ENCODE measurements around the gene SASH1.

The SASH1 gene

DNA sequence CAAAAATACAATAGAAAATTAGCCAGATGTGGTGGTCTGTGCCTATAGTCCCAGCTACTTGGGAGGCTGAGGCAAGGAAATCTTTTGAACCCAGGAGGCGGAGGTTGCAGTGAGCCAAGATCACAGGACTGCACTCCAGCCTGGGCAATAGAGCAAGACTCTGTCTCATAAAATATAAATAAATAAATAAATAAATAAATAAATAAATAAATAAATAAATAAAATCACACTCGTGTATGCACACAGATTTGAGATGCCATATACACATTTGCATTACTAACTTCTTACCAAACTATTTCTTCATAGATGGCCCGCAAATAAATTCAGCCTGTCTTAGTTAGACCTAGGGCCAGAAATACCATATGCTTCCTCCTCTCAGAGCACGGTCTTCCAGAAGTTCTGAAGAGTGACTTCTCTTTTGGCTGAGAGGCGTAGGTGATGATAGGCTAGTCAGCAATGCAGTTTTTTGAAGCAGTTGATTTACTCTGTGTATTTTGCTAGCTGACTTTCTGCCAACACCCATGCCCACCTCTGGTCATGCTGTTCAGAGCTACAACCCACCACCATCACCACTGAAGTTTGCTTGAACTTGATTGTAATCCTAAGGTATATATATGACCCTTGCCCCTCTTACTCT is 150.1 kb downstream of the SASH1 start:
- Histone ChIP-seq H4K20me1 (ENCODE audit: insufficient read depth, low read length) (no peaks in the 10 kb centered on the region), H3K4me1 (ENCODE audit: insufficient read depth, low read length) (no peaks in the 10 kb centered on the region), H3K27me3 (ENCODE audit: insufficient read depth, low read length, poor library complexity) (peaks cover 5% of the 10 kb centered on the region), H3K4me3 (ENCODE audit: low read depth in 1 of 2, low read length in 2 of 2) (no peak overlapping the region), H3K9me3 (ENCODE audit: insufficient read depth, low read length, severe bottlenecking) (no peaks in the 10 kb centered on the region), H3K36me3 (ENCODE audit: insufficient read depth, low read length) (no peaks in the 10 kb centered on the region), H3K9ac (ENCODE audit: low read depth, low read length) (no peak overlapping the region), H3K79me2 (ENCODE audit: insufficient read depth, low read length) (no peaks in the 10 kb centered on the region), H3K4me2 (ENCODE audit: insufficient read depth, low read length) (no peak overlapping the region), H3K27ac (ENCODE audit: low read length) (no peak overlapping the region), H2AFZ (ENCODE audit: low read depth, low read length) (no peak overlapping the region)
- TF ChIP-seq EZH2 (IDR thresholded peaks at IDR 0.05; ENCODE audit: borderline replicate concordance, low read depth, low read length, severe bottlenecking) (no peak), CTCF (IDR thresholded peaks at IDR 0.05; ENCODE audit: borderline replicate concordance, extremely low read depth, low read length, poor library complexity, severe bottlenecking) (no peak)
- no peak for DNase-seq
- ATAC-seq (ENCODE audit: insufficient read depth, low read depth), result no peak

DNA sequence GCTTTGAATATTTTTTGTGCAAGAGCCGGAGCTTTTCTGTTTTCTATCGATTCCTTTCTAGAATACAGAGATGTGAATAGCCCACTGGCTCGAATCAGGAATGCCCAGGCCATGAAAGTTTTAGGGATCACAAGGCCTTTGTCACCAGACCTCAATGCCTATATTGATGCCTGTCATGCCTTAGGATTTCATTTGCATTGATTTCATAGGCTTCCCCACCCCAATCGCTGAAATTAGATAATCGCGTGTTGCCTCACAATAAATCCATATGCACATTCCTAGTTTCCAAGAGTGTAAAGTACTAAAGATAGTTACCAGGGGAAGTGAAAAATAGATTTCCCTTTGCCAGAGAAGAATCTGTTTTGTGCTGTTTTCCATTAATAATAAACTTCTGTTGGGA is 150.8 kb downstream of the SASH1 start:
- Histone ChIP-seq H3K27ac (ENCODE audit: low read length) (no peak overlapping the region), H3K9me3 (ENCODE audit: insufficient read depth, low read length, severe bottlenecking) (no peaks in the 10 kb centered on the region), H3K27me3 (ENCODE audit: insufficient read depth, low read length, poor library complexity) (peaks cover 5% of the 10 kb centered on the region), H3K79me2 (ENCODE audit: insufficient read depth, low read length) (no peaks in the 10 kb centered on the region), H3K4me1 (ENCODE audit: insufficient read depth, low read length) (no peaks in the 10 kb centered on the region), H3K4me2 (ENCODE audit: insufficient read depth, low read length) (no peak overlapping the region), H3K9ac (ENCODE audit: low read depth, low read length) (no peak overlapping the region), H3K4me3 (ENCODE audit: low read depth in 1 of 2, low read length in 2 of 2) (no peak overlapping the region), H2AFZ (ENCODE audit: low read depth, low read length) (no peak overlapping the region), H3K36me3 (ENCODE audit: insufficient read depth, low read length) (no peaks in the 10 kb centered on the region), H4K20me1 (ENCODE audit: insufficient read depth, low read length) (no peaks in the 10 kb centered on the region)
- ATAC-seq (ENCODE audit: insufficient read depth, low read depth), result no peak
- no peak for DNase-seq
- TF ChIP-seq CTCF (IDR thresholded peaks at IDR 0.05; ENCODE audit: borderline replicate concordance, extremely low read depth, low read length, poor library complexity, severe bottlenecking), result no peak
- no peak for TF ChIP-seq EZH2 (IDR thresholded peaks at IDR 0.05; ENCODE audit: borderline replicate concordance, low read depth, low read length, severe bottlenecking)

GRCh38 chr6:148494226-148494625 is 151.6 kb downstream of the SASH1 start:
- H3K9ac ChIP-seq (ENCODE audit: low read depth, low read length), result no peak overlapping the region
- H3K27ac ChIP-seq (ENCODE audit: low read length), result no peak overlapping the region
- H2AFZ ChIP-seq (ENCODE audit: low read depth, low read length), result no peak overlapping the region
- H3K27me3 ChIP-seq (ENCODE audit: insufficient read depth, low read length, poor library complexity), result peaks cover 5% of the 10 kb centered on the region
- TF ChIP-seq CTCF (IDR thresholded peaks at IDR 0.05; ENCODE audit: borderline replicate concordance, extremely low read depth, low read length, poor library complexity, severe bottlenecking), result no peak
- no peak for TF ChIP-seq EZH2 (IDR thresholded peaks at IDR 0.05; ENCODE audit: borderline replicate concordance, low read depth, low read length, severe bottlenecking)
- no peak overlapping the region for H3K4me3 ChIP-seq (ENCODE audit: low read depth in 1 of 2, low read length in 2 of 2)
- H4K20me1 ChIP-seq (ENCODE audit: insufficient read depth, low read length), result no peaks in the 10 kb centered on the region
- H3K4me2 ChIP-seq (ENCODE audit: insufficient read depth, low read length), result no peak overlapping the region
- no peaks in the 10 kb centered on the region for H3K79me2 ChIP-seq (ENCODE audit: insufficient read depth, low read length)
- DNase-seq, result no peak
- ATAC-seq (ENCODE audit: insufficient read depth, low read depth), result no peak
- H3K36me3 ChIP-seq (ENCODE audit: insufficient read depth, low read length), result no peaks in the 10 kb centered on the region
- no peaks in the 10 kb centered on the region for H3K9me3 ChIP-seq (ENCODE audit: insufficient read depth, low read length, severe bottlenecking)
- no peaks in the 10 kb centered on the region for H3K4me1 ChIP-seq (ENCODE audit: insufficient read depth, low read length)
